GM23338 (cell line): Measurements from ENCODE around the gene RASEF. TPM values are rescaled to one million over a fixed set of nuclear protein-coding genes. Genes with fewer than 3 reads are reported as not detected.

Experiments
- ATAC-seq: fragments of 200-7000 bp; cut with Tn5 transposase; 3 replicates; pipeline ENCODE4 v1.9.1; 2020
- DNase-seq: peaks from one replicate; pipeline ENCODE4 v3.0.0-alpha.2; 2015; ENCODE audit warnings: low spot score
- H2AFZ ChIP-seq: fragments of 200-600 bp; sonication (generic); 2 replicates; pipeline ENCODE4 v1.8.0; 2016; ENCODE audit warnings: antibody characterized with exemption, mild to moderate bottlenecking, moderate library complexity
- H3F3A ChIP-seq: fragments of 200-600 bp; sonication (generic); replicated peaks from 2 replicates; pipeline ENCODE4 v1.8.0; 2017; ENCODE audit warnings: antibody characterized with exemption, mixed run types, low read depth
- H3K27ac ChIP-seq: fragments of 200-600 bp; sonication (generic); 2 replicates; pipeline ENCODE4 v1.6.1; 2016; ENCODE audit warnings: low read depth
- H3K27me3 ChIP-seq: fragments of 200-600 bp; sonication (generic); 2 replicates; pipeline ENCODE4 v1.8.0; 2016; ENCODE audit warnings: mild to moderate bottlenecking, mixed run types, moderate library complexity; ENCODE audit not compliant: insufficient read depth
- H3K36me3 ChIP-seq: fragments of 200-600 bp; sonication (generic); 2 replicates; pipeline ENCODE4 v1.8.0; 2016; ENCODE audit warnings: mild to moderate bottlenecking; ENCODE audit not compliant: insufficient read depth
- H3K4me1 ChIP-seq: fragments of 200-600 bp; sonication (generic); 2 replicates; pipeline ENCODE4 v1.8.0; 2016; ENCODE audit warnings: mild to moderate bottlenecking, moderate library complexity; ENCODE audit not compliant: insufficient read depth
- H3K4me2 ChIP-seq: fragments of 200-600 bp; sonication (generic); 2 replicates; pipeline ENCODE4 v1.7.1; 2017; ENCODE audit warnings: mixed run types
- H3K4me3 ChIP-seq: fragments of 200-600 bp; sonication (generic); 2 replicates; pipeline ENCODE4 v1.6.1; 2016; ENCODE audit warnings: mixed run types
- H3K79me2 ChIP-seq: fragments of 200-600 bp; sonication (generic); replicated peaks from 2 replicates; pipeline ENCODE4 v1.8.0; 2017; ENCODE audit warnings: mild to moderate bottlenecking; ENCODE audit not compliant: insufficient read depth
- H3K9me2 ChIP-seq: fragments of 200-600 bp; sonication (generic); 2 replicates; pipeline ENCODE4 v1.8.0; 2017; ENCODE audit not compliant: insufficient read depth
- H4K20me1 ChIP-seq: fragments of 200-600 bp; sonication (generic); replicated peaks from 2 replicates; pipeline ENCODE4 v1.8.0; 2017; ENCODE audit warnings: mild to moderate bottlenecking; ENCODE audit not compliant: insufficient read depth
- H3K27ac Mint-ChIP-seq: 2 replicates; pipeline ENCODE4 v1.8.0; 2020; ENCODE audit warnings: inconsistent platforms, mild to moderate bottlenecking, moderate library complexity, mixed read lengths
- H3K27me3 Mint-ChIP-seq: 3 replicates; pipeline ENCODE4 v1.8.0; 2022; ENCODE audit warnings: low read depth, mild to moderate bottlenecking, moderate library complexity, mixed read lengths, inconsistent platforms; ENCODE audit not compliant: insufficient read depth, poor library complexity
- H3K36me3 Mint-ChIP-seq: 3 replicates; pipeline ENCODE4 v1.8.0; 2021; ENCODE audit warnings: low read depth, mild to moderate bottlenecking, inconsistent platforms, moderate library complexity, mixed read lengths
- H3K4me1 Mint-ChIP-seq: 3 replicates; pipeline ENCODE4 v1.8.0; 2020; ENCODE audit warnings: mild to moderate bottlenecking, inconsistent platforms, mixed read lengths
- H3K4me3 Mint-ChIP-seq: 3 replicates; pipeline ENCODE4 v1.8.0; 2021; ENCODE audit warnings: moderate library complexity, mild to moderate bottlenecking, inconsistent platforms, mixed read lengths
- H3K9me3 Mint-ChIP-seq: 3 replicates; pipeline ENCODE4 v1.8.0; 2020; ENCODE audit warnings: moderate library complexity, mild to moderate bottlenecking, inconsistent platforms, mixed read lengths
- CREB1 ChIP-seq: fragments of 250-450 bp; sonication (Bioruptor Pico); IDR thresholded peaks from 2 replicates; pipeline ENCODE4 v1.5.0; 2020; ENCODE audit warnings: low read depth, mild to moderate bottlenecking, moderate library complexity
- ETS1 ChIP-seq: IDR thresholded peaks from 2 replicates; pipeline ENCODE4 v1.6.1; 2016; ENCODE audit warnings: antibody characterized with exemption
- EZH2 ChIP-seq: fragments of 200-600 bp; sonication (generic); IDR thresholded peaks from one replicate; pipeline ENCODE4 v1.8.0; 2017; ENCODE audit warnings: antibody characterized with exemption, mild to moderate bottlenecking, low read depth; ENCODE audit not compliant: unreplicated experiment
- EZH2phosphoT487 ChIP-seq: fragments of 200-600 bp; sonication (generic); IDR thresholded peaks from one replicate; pipeline ENCODE4 v1.8.1; 2018; ENCODE audit warnings: antibody characterized with exemption; ENCODE audit not compliant: unreplicated experiment
- JUNB ChIP-seq: IDR thresholded peaks from one replicate; pipeline ENCODE4 v1.6.1; 2016; ENCODE audit warnings: antibody characterized with exemption; ENCODE audit not compliant: unreplicated experiment
- POLR2AphosphoS5 ChIP-seq: IDR thresholded peaks from 2 replicates; pipeline ENCODE4 v1.6.1; 2016; ENCODE audit warnings: antibody characterized with exemption, low read depth
- STAT1 ChIP-seq: IDR thresholded peaks from one replicate; pipeline ENCODE4 v1.6.1; 2016; ENCODE audit warnings: antibody characterized with exemption; ENCODE audit not compliant: unreplicated experiment
- ZNF114 ChIP-seq: fragments of 250-450 bp; sonication (Bioruptor Pico); IDR thresholded peaks from 2 replicates; pipeline ENCODE4 v1.5.0; 2020; ENCODE audit warnings: mild to moderate bottlenecking, moderate library complexity
- ZNF331 ChIP-seq: fragments of 250-450 bp; sonication (Bioruptor Pico); IDR thresholded peaks from 2 replicates; pipeline ENCODE4 v1.5.0; 2020; ENCODE audit warnings: low read depth, mild to moderate bottlenecking, moderate library complexity
- polyA plus RNA-seq: library from polyadenylated mRNA; unstranded; fragments of >200 nt; fragmentation: Nextera tagmentation; extraction: Ambion mirVana; gene quantifications from 2 replicates; pipeline ENCODE4 v1.2.1, GENCODE V29; 2016
- total RNA-seq: library from RNA; depleted of rRNA; stranded (reverse); fragments of >200 nt; shearing (Covaris generic); gene quantifications from 2 replicates; pipeline ENCODE4 v1.2.3, GENCODE V29; 2014
- TF ChIP-seq, protein P1 (sequence below), 2 experiments: fragments of 200-600 bp in 1 of 2; sonication (generic) in 1 of 2; conservative IDR thresholded peaks; 2 replicates each; pipeline versions ENCODE4 v1.5.1 to v1.6.1; 2016 to 2017; ENCODE audit warnings: antibody characterized with exemption in 2 of 2, low read depth in 2 of 2, mild to moderate bottlenecking in 2 of 2, moderate library complexity in 1 of 2
- TF ChIP-seq, protein P2 (sequence below): IDR thresholded peaks from one replicate; pipeline ENCODE4 v1.6.1; 2018; ENCODE audit warnings: antibody characterized with exemption; ENCODE audit not compliant: unreplicated experiment

The RASEF gene
- total and polyA plus RNA-seq, 2 experiments from 2014 or later, result 3.6 to 10.4 TPM

GRCh38 chr9:83024506-83025125 lies 38.3 kb downstream of the RASEF start:
- Histone ChIP-seq H3K4me2 (no peak overlapping the region), H3K4me1 (no peaks in the 10 kb centered on the region; the same call in 1 of the 2 replicates), H4K20me1 (no peaks in the 10 kb centered on the region), H3K27me3 (no peaks in the 10 kb centered on the region), H2AFZ (no peak overlapping the region), H3K36me3 (no peaks in the 10 kb centered on the region), H3K79me2 (no peaks in the 10 kb centered on the region), H3K4me3 (no peak overlapping the region), H3F3A (no peaks in the 10 kb centered on the region), H3K27ac (no peak overlapping the region), H3K9me2 (no peaks in the 10 kb centered on the region)
- H3K4me1 Mint-ChIP-seq, result peaks cover 9% of the 10 kb centered on the region; the same call in 2 of the 3 replicates
- no peak overlapping the region for H3K4me3 Mint-ChIP-seq
- H3K36me3 Mint-ChIP-seq, result no peaks in the 10 kb centered on the region
- H3K27me3 Mint-ChIP-seq, result peaks cover 2% of the 10 kb centered on the region
- no peak overlapping the region for H3K27ac Mint-ChIP-seq
- H3K9me3 Mint-ChIP-seq, result no peaks in the 10 kb centered on the region
- TF ChIP-seq POLR2AphosphoS5, result no peak
- TF ChIP-seq JUNB, result no peak
- TF ChIP-seq ETS1, result no peak
- no peak for TF ChIP-seq STAT1
- TF ChIP-seq ZNF114 (CRISPR knock-in tag), result no peak
- no peak for TF ChIP-seq ZNF331
- TF ChIP-seq, protein P1, sequence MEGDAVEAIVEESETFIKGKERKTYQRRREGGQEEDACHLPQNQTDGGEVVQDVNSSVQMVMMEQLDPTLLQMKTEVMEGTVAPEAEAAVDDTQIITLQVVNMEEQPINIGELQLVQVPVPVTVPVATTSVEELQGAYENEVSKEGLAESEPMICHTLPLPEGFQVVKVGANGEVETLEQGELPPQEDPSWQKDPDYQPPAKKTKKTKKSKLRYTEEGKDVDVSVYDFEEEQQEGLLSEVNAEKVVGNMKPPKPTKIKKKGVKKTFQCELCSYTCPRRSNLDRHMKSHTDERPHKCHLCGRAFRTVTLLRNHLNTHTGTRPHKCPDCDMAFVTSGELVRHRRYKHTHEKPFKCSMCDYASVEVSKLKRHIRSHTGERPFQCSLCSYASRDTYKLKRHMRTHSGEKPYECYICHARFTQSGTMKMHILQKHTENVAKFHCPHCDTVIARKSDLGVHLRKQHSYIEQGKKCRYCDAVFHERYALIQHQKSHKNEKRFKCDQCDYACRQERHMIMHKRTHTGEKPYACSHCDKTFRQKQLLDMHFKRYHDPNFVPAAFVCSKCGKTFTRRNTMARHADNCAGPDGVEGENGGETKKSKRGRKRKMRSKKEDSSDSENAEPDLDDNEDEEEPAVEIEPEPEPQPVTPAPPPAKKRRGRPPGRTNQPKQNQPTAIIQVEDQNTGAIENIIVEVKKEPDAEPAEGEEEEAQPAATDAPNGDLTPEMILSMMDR (conservative IDR thresholded peaks at IDR 0.05; ENCODE audit: low read depth in 2 of 2), result no peak
- no peak for ATAC-seq
- DNase-seq, result no peak

GRCh38 chr9:83023151-83023550 lies 39.8 kb downstream of the RASEF start:
- H3K4me1 ChIP-seq, result no peaks in the 10 kb centered on the region; the same call in 1 of the 2 replicates
- H3K27ac Mint-ChIP-seq, result no peak overlapping the region
- H3K4me3 Mint-ChIP-seq, result no peak overlapping the region
- no peaks in the 10 kb centered on the region for H3K36me3 Mint-ChIP-seq
- TF ChIP-seq EZH2phosphoT487 (no peak), POLR2AphosphoS5 (no peak), EZH2 (no peak), CREB1 (CRISPR knock-in tag) (no peak), ETS1 (no peak)
- TF ChIP-seq, protein P1 (conservative IDR thresholded peaks at IDR 0.05; ENCODE audit: low read depth in 2 of 2), result no peak
- TF ChIP-seq, protein P2, sequence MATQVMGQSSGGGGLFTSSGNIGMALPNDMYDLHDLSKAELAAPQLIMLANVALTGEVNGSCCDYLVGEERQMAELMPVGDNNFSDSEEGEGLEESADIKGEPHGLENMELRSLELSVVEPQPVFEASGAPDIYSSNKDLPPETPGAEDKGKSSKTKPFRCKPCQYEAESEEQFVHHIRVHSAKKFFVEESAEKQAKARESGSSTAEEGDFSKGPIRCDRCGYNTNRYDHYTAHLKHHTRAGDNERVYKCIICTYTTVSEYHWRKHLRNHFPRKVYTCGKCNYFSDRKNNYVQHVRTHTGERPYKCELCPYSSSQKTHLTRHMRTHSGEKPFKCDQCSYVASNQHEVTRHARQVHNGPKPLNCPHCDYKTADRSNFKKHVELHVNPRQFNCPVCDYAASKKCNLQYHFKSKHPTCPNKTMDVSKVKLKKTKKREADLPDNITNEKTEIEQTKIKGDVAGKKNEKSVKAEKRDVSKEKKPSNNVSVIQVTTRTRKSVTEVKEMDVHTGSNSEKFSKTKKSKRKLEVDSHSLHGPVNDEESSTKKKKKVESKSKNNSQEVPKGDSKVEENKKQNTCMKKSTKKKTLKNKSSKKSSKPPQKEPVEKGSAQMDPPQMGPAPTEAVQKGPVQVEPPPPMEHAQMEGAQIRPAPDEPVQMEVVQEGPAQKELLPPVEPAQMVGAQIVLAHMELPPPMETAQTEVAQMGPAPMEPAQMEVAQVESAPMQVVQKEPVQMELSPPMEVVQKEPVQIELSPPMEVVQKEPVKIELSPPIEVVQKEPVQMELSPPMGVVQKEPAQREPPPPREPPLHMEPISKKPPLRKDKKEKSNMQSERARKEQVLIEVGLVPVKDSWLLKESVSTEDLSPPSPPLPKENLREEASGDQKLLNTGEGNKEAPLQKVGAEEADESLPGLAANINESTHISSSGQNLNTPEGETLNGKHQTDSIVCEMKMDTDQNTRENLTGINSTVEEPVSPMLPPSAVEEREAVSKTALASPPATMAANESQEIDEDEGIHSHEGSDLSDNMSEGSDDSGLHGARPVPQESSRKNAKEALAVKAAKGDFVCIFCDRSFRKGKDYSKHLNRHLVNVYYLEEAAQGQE, result no peak
- no peak overlapping the region for H3K4me2 ChIP-seq
- no peak overlapping the region for H3K4me3 ChIP-seq
- H4K20me1 ChIP-seq, result no peaks in the 10 kb centered on the region
- H3K79me2 ChIP-seq, result no peaks in the 10 kb centered on the region
- H3K4me1 Mint-ChIP-seq, result peaks cover 9% of the 10 kb centered on the region; the same call in 2 of the 3 replicates
- no peaks in the 10 kb centered on the region for H3F3A ChIP-seq
- H3K36me3 ChIP-seq, result no peaks in the 10 kb centered on the region
- H3K9me2 ChIP-seq, result no peaks in the 10 kb centered on the region
- H3K27me3 Mint-ChIP-seq, result peaks cover 2% of the 10 kb centered on the region
- H2AFZ ChIP-seq, result no peak overlapping the region
- ATAC-seq (no peak), DNase-seq (no peak)
- no peaks in the 10 kb centered on the region for H3K27me3 ChIP-seq
- H3K9me3 Mint-ChIP-seq, result no peaks in the 10 kb centered on the region
- H3K27ac ChIP-seq, result no peak overlapping the region
